Nephron progenitor cell (in vitro differentiated cells): ENCODE measurements around the gene GRHPR.
A peak's percentile ranks its signal among the peaks of the same experiment; 100 is the strongest.

Experiments used
- DNase-seq: peaks from one replicate; pipeline ENCODE4 v3.0.0; 2021
- H3K27ac Mint-ChIP-seq: 2 replicates; pipeline ENCODE4 v1.8.0; 2021; ENCODE audit warnings: mild to moderate bottlenecking, moderate library complexity, mixed read lengths
- H3K27me3 Mint-ChIP-seq: 2 replicates; pipeline ENCODE4 v1.8.0; 2021; ENCODE audit warnings: mild to moderate bottlenecking, low read depth, mixed read lengths; ENCODE audit not compliant: poor library complexity
- H3K36me3 Mint-ChIP-seq: 2 replicates; pipeline ENCODE4 v1.8.0; 2021; ENCODE audit warnings: low read depth, mixed read lengths
- H3K4me1 Mint-ChIP-seq: 2 replicates; pipeline ENCODE4 v1.8.0; 2021; ENCODE audit warnings: mixed read lengths
- H3K4me3 Mint-ChIP-seq: 2 replicates; pipeline ENCODE4 v1.8.0; 2021; ENCODE audit warnings: mild to moderate bottlenecking, moderate library complexity, mixed read lengths
- H3K9me3 Mint-ChIP-seq: 2 replicates; pipeline ENCODE4 v1.8.0; 2021; ENCODE audit warnings: mild to moderate bottlenecking, moderate library complexity, mixed read lengths
- TF ChIP-seq, protein P1 (sequence below): fragments of 200-600 bp; sonication (generic); IDR thresholded peaks from 2 replicates; pipeline ENCODE4 v1.5.0; 2021; ENCODE audit warnings: antibody characterized with exemption

GRHPR gene

DNA sequence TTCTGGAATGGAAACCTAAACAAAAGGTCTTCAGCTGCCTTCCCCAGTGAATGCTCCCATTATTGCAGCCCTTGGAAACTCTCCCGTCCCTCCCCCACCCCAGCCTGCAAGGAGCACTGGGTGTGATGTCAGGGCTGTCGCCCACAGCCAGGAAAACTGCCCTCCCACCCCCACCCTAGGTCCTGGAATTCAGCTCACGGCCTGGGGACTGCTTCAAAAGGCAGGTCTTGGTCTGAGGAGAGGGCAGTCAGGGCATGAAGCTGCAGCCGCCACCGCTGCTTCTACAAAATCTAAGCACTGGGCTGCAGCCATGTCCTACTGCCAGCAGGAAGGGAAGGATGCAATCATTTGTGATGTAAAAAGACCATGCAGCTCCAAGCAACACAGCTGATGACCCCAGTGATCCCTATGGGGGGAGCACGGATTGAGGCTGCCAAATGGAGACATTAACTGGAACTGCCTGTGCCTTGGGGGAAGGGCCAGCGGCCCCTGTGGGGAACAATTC is 11.4 kb downstream of the GRHPR start:
- H3K27me3 Mint-ChIP-seq: no peaks in the 10 kb centered on the region
- H3K36me3 Mint-ChIP-seq: peaks cover 48% of the 10 kb centered on the region
- peak overlapping the region; percentile 83 for H3K27ac Mint-ChIP-seq
- no peaks in the 10 kb centered on the region for H3K9me3 Mint-ChIP-seq
- TF ChIP-seq, protein P1, sequence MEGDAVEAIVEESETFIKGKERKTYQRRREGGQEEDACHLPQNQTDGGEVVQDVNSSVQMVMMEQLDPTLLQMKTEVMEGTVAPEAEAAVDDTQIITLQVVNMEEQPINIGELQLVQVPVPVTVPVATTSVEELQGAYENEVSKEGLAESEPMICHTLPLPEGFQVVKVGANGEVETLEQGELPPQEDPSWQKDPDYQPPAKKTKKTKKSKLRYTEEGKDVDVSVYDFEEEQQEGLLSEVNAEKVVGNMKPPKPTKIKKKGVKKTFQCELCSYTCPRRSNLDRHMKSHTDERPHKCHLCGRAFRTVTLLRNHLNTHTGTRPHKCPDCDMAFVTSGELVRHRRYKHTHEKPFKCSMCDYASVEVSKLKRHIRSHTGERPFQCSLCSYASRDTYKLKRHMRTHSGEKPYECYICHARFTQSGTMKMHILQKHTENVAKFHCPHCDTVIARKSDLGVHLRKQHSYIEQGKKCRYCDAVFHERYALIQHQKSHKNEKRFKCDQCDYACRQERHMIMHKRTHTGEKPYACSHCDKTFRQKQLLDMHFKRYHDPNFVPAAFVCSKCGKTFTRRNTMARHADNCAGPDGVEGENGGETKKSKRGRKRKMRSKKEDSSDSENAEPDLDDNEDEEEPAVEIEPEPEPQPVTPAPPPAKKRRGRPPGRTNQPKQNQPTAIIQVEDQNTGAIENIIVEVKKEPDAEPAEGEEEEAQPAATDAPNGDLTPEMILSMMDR: no peak
- DNase-seq: no peak
- peaks cover 42% of the 10 kb centered on the region for H3K4me1 Mint-ChIP-seq
- H3K4me3 Mint-ChIP-seq: peak overlapping the region; percentile 13

DNA sequence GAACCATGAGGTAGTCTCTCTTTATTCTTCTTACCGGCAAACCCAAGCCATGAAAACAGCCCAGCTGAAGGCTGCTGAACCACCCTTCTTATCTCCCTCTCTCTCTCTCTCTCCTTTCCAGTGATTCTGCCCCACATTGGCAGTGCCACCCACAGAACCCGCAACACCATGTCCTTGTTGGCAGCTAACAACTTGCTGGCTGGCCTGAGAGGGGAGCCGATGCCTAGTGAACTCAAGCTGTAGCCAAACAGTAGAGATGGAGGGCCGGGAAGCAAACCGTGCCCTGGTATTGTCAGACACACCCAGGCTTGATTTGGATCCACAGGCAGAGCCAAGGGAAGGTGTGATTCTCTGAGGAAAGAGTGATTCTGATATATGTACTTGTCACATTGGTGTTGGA is 14.0 kb downstream of the GRHPR start:
- Mint-ChIP-seq H3K36me3 (peaks cover 61% of the 10 kb centered on the region), H3K4me1 (peaks cover 30% of the 10 kb centered on the region), H3K27me3 (no peaks in the 10 kb centered on the region), H3K9me3 (no peaks in the 10 kb centered on the region), H3K27ac (peak overlapping the region; percentile 8), H3K4me3 (no peak overlapping the region)
- TF ChIP-seq, protein P1: no peak
- DNase-seq: no peak

DNA sequence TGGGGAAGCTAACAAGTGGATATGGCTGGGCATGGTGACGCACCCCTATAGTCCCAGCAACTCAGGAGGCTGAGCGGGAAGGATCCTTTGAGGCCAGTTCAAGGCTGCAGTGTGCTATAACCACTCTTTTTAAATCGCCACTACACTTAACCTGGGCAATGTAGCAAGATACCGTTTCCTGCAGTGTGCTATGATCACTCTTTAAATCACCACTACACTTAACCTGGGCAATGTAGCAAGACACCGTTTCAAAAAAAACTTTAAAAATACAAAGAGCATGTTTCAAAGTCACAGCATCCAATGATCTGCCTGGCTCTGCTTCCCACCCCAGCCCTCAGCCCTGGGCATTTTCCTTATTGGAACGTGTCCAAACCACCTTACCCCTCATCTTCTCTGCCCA is 14.5 kb downstream of the GRHPR start:
- Mint-ChIP-seq H3K27ac (no peak overlapping the region), H3K4me1 (peaks cover 30% of the 10 kb centered on the region), H3K36me3 (peaks cover 61% of the 10 kb centered on the region), H3K9me3 (no peaks in the 10 kb centered on the region), H3K27me3 (no peaks in the 10 kb centered on the region), H3K4me3 (no peak overlapping the region)
- TF ChIP-seq, protein P1: no peak
- DNase-seq: no peak

DNA sequence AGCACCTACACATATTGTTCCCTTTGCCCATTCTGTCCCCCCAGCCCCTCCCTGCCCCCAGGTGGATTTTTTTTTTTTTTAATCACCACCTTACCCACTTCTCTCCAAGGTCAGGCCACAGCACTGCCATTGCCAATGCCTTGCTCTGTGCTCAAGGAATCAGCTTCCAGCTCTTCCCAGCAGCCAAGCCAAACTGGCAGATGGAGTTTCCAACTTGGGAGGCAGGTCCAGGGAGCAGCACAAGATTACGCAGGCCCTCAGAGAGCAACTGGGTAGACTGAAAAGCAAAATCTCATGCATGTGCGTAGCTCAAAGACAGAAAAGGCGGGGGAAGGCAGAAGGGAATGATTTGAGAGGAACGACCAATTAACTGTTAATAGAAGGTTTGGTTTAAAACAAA is 15.1 kb downstream of the GRHPR start:
- no peak overlapping the region for H3K4me3 Mint-ChIP-seq
- peaks cover 32% of the 10 kb centered on the region for H3K4me1 Mint-ChIP-seq
- H3K27ac Mint-ChIP-seq: peak overlapping the region; percentile 83
- DNase-seq: no peak
- peaks cover 66% of the 10 kb centered on the region for H3K36me3 Mint-ChIP-seq
- TF ChIP-seq, protein P1: no peak
- no peaks in the 10 kb centered on the region for H3K27me3 Mint-ChIP-seq
- no peaks in the 10 kb centered on the region for H3K9me3 Mint-ChIP-seq

DNA sequence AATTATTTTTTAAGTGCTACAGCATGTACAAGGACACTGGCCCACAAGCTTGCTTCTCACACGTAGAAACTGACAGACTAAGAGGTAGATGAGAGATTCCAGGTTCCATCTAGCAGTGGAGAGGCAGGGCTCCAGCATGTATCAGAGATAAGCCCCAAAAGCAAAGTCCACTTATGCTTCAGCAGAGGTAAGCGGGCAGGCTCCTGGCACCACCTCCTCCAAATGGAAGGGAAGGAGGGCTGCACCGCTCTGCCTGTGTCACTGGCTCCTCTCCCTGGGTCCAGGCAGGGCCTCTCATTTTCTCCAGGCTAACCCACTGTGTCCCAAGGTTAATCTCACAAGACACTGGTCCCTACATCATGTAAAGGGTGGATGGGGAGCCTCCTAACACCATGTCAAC is 15.9 kb downstream of the GRHPR start:
- DNase-seq: no peak
- H3K4me3 Mint-ChIP-seq: no peak overlapping the region
- H3K4me1 Mint-ChIP-seq: peaks cover 25% of the 10 kb centered on the region
- TF ChIP-seq, protein P1: no peak
- H3K27ac Mint-ChIP-seq: no peak overlapping the region
- H3K27me3 Mint-ChIP-seq: no peaks in the 10 kb centered on the region
- H3K36me3 Mint-ChIP-seq: peaks cover 63% of the 10 kb centered on the region
- H3K9me3 Mint-ChIP-seq: no peaks in the 10 kb centered on the region

DNA sequence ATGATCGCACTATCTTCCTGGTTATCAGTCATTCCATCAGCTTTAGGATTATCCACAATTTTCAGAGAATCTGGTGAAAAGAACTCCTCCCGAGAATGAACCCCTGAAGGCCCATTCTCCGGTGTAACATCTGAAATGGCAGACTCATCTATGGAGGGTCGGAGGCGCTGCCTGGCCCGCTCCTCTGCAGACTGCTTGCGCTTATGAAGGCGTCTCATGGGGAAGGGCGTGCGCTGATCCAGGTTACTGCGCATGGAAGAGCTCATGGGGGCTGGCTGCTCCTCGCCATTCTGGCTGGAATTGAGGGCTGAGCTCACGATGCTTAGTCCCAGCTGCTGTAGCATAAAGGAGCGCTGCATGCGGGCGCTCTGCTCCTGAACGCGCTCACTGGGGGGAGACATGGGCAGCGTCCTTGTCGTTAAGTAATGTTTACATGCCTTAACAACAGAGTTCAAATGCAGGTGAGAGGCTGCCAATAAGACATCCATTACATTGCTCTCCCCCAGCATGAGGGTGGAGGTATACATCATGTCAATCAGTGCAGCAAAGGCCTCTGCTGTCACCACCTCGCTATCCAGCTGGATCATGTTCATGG is 19.4 kb downstream of the GRHPR start:
- H3K27ac Mint-ChIP-seq: peak overlapping the region; percentile 79

More for the DNA sequence above, 19.4 kb downstream of the GRHPR start:
- Mint-ChIP-seq H3K4me3 (no peak overlapping the region), H3K9me3 (no peaks in the 10 kb centered on the region), H3K27me3 (no peaks in the 10 kb centered on the region), H3K4me1 (peaks cover 10% of the 10 kb centered on the region), H3K36me3 (peaks cover 60% of the 10 kb centered on the region)
- TF ChIP-seq, protein P1: no peak
- no peak for DNase-seq
